Measurements from ENCODE around the gene SYNPO.

GRCh38 chr5:150638488-150639376 lies 1.7 kb upstream of the SYNPO start:
- no peak for TF ChIP-seq CTCF (IDR thresholded peaks at IDR 0.05; ENCODE audit: poor library complexity)
- no peak for TF ChIP-seq EZH2 (IDR thresholded peaks at IDR 0.05; ENCODE audit: borderline replicate concordance)
- TF ChIP-seq EZH2phosphoT487 (IDR thresholded peaks at IDR 0.05; ENCODE audit: low read depth, severe bottlenecking, unreplicated experiment), result no peak

All from hepatocyte (in vitro differentiated cells).